Adrenal gland (tissue), 5 donors: ENCODE results near the gene PHF20.

Experiments
- CTCF ChIP-seq, 6 experiments: fragments of 450-650 bp in 4 of 6; fragments of 200-600 bp in 2 of 6; sonication (generic) in 1 of 6; IDR thresholded peaks; 1 replicate in 5 of 6; 2 replicates in 1 of 6; pipeline versions ENCODE4 v1.5.1 to v1.8.0; 2016 to 2021; ENCODE audit warnings: antibody characterized with exemption in 6 of 6, mild to moderate bottlenecking in 2 of 6, moderate library complexity in 1 of 6
- POLR2A ChIP-seq, 2 donors: fragments of 450-650 bp; IDR thresholded peaks; one replicate each; pipeline ENCODE4 v1.6.1; 2017; ENCODE audit warnings: antibody characterized with exemption in 2 of 2, mild to moderate bottlenecking in 2 of 2, moderate library complexity in 1 of 2
- donor health status: DM: no; HTN: no; CAD: no.

GRCh38 chr20:35902545-35902941, 130.7 kb downstream of the PHF20 start:
- TF ChIP-seq CTCF (IDR thresholded peaks at IDR 0.05) (no peak), POLR2A (IDR thresholded peaks at IDR 0.05) (no peak)
